DOHH2 (cell line): Measurements from ENCODE around the gene LGALS7.

Source experiments
- EZH2phosphoT487 ChIP-seq: fragments of 200-600 bp; sonication (generic); IDR thresholded peaks from 2 replicates; pipeline ENCODE4 v1.6.1; 2017; ENCODE audit warnings: borderline replicate concordance, mild to moderate bottlenecking, antibody characterized with exemption, low read length, moderate library complexity, mixed read lengths
- TF ChIP-seq, protein P1 (sequence below): fragments of 200-600 bp; sonication (generic); IDR thresholded peaks from one replicate; pipeline ENCODE4 v1.5.1; 2014; ENCODE audit warnings: antibody characterized with exemption, mild to moderate bottlenecking, low read depth, low read length; ENCODE audit not compliant: poor library complexity, severe bottlenecking

DNA sequence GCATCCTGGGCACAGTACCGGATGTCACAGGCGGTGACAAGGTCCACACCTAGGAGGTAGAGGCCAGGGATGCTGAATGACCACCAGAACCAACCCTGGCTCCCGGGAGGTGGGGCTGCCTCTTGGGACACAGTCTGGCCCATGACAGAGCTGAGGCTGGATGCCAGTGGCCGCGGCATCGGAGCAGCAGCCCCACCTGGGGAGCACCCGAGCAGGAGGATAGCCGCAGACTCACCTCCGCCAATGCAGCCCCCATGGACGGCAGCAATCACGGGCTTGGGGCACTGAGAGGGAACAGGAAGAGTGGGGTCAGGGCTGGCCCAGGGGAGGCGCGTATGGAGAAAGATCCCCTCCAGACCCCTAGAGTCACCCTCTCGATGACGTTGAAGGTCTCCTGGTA lies 43.8 kb upstream of the LGALS7 start:
- TF ChIP-seq, protein P1, sequence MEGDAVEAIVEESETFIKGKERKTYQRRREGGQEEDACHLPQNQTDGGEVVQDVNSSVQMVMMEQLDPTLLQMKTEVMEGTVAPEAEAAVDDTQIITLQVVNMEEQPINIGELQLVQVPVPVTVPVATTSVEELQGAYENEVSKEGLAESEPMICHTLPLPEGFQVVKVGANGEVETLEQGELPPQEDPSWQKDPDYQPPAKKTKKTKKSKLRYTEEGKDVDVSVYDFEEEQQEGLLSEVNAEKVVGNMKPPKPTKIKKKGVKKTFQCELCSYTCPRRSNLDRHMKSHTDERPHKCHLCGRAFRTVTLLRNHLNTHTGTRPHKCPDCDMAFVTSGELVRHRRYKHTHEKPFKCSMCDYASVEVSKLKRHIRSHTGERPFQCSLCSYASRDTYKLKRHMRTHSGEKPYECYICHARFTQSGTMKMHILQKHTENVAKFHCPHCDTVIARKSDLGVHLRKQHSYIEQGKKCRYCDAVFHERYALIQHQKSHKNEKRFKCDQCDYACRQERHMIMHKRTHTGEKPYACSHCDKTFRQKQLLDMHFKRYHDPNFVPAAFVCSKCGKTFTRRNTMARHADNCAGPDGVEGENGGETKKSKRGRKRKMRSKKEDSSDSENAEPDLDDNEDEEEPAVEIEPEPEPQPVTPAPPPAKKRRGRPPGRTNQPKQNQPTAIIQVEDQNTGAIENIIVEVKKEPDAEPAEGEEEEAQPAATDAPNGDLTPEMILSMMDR: no peak
- TF ChIP-seq EZH2phosphoT487: no peak
